ENCODE data around the gene TBC1D4.

DNA sequence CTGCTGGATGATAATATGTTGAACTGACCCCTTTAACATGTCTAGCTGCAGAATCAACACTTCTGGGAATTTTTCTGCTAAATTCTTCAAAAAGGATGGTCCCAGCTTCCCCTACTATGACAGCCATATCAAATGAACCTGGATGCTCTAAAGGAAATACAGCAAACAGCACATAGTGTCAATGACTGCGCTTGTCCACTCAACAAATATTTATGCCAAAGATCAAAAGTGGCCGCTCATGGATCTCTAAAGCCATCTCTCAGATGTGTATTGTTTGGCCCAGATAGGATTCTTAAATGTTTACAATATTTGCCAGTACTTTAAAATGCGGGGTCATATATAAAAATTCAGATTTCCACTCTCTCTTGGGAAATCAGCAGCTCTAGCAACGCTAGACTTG lies 3.3 kb downstream of the TBC1D4 start:
- TF ChIP-seq JUND (IDR thresholded peaks at IDR 0.05), result no peak
- no peak for TF ChIP-seq POLR2AphosphoS5 (IDR thresholded peaks at IDR 0.05; ENCODE audit: low read depth, low read length)
- TF ChIP-seq, protein P1, sequence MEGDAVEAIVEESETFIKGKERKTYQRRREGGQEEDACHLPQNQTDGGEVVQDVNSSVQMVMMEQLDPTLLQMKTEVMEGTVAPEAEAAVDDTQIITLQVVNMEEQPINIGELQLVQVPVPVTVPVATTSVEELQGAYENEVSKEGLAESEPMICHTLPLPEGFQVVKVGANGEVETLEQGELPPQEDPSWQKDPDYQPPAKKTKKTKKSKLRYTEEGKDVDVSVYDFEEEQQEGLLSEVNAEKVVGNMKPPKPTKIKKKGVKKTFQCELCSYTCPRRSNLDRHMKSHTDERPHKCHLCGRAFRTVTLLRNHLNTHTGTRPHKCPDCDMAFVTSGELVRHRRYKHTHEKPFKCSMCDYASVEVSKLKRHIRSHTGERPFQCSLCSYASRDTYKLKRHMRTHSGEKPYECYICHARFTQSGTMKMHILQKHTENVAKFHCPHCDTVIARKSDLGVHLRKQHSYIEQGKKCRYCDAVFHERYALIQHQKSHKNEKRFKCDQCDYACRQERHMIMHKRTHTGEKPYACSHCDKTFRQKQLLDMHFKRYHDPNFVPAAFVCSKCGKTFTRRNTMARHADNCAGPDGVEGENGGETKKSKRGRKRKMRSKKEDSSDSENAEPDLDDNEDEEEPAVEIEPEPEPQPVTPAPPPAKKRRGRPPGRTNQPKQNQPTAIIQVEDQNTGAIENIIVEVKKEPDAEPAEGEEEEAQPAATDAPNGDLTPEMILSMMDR (IDR thresholded peaks at IDR 0.05), result no peak
- TF ChIP-seq MAX (IDR thresholded peaks at IDR 0.05; ENCODE audit: low read depth), result no peak

Data from SK-N-SH (cell line).